Ammon's horn (tissue), 1 donor: ENCODE data around the gene PRR29.

ENCODE experiments used
- DNase-seq: peaks from one replicate; pipeline ENCODE4 v3.0.0-alpha.2; 2016; ENCODE audit warnings: low spot score

The PRR29 gene

DNA sequence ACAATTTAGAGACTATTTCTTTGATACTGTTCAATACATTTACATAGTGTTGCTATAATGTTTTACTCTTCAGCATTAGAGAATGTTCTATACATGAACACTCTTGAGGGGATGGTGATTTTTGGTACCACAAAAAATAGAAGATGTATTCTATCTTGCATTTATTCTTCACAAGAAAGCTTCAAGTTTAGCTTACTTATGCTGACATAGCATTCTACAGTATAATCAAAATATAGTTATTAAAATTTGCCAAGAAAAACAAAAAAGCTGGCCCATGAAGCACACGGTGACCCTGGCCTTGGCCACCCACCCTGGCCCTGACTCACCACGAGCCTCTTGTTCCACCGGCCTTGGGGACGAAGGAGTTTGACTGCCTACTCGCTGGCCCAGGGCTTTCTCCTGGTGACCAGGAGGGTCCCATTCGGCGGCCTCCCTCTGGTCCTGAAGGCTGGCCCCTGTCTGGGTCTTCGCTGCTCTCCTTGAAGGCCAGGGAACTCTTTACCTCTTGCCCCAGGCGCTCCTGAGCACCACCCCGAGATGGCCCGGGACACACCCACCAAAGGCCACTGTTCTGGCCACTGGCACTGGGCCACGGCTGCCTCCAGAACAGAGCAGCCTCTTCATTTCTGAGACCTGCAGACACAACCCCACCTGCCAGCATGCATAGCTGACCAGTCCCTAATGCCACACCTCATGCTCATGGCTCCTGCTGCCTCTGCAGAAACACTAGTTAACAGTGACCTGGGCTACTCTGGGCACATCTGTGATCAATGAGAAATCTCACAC lies 44.7 kb downstream of the PRR29 start:
- no peak for DNase-seq

DNA sequence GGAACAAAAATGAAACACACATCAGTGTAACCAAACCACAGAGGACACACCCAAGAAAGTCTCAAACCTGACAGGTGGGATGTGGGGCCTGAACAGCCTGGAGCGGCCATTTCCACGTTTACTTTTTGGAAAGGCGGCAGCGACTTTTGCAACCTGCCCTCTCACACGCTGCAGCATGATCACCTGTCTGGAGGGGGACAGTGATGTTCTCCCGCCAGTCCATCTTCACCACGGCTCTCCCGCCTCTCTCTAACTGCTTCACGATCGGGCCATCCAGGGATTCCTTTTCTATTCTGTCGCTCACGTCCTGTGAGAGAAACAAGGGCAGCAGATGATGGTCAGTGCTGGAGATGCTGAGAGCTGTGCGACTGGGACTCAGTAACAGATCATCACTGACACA lies 47.0 kb downstream of the PRR29 start:
- no peak for DNase-seq

DNA sequence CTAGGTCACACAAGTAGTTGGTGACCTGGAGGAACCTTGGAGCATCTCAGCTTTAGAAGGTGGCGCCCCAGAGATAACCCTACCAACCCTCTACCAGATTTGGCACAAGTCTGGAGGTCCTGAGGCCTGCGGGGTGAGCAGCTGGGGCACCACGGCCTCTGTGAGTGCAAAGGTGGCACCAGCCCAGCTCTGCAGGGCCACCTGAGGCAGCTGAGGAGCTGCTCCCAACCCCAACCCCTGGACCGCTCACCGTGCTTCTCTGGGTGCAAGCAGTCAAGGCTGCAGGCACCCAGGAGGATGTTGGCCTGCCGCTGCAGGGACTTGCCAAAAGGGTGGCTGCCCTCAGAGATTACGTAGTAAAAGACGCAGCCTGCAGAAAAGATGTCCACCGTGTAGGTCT lies 50.7 kb downstream of the PRR29 start:
- no peak for DNase-seq

DNA sequence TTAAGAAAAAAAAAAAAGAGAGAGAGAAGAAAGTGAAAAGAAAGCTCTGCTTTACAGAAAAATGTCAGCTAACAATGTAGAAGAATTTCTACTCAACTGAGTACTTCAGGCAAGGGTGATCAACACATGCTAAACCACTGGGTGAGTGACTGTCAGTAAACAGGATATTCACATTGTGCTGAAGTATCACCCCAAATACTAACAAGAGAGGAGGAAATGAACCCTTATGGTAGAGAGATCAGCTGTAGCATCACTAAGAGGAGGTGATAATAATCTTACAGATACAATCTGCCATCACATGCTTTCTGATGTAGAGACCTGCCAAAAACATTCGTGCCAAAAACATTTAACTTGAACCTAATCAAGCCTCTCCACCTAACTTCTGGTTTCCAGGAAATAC lies 53.0 kb downstream of the PRR29 start:
- no peak for DNase-seq

DNA sequence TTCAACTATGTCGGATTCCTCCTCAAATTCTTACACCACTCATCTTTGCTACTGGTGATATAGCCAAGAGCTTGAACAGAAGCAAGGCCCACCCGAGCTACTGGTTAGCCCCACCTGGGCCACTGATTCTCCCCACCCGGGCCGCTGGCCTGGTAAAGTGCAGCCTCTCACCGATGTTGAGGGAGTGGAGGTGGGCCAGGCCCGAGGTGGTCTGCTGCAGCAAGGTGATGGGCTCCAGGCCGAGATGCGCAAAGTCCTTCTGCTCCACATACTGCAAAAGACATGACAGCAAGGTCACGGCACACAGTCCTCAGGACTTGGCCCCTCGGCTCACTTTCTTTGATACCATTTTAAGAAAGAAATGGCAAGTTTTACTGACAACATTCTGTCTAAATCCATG lies 55.0 kb downstream of the PRR29 start:
- no peak for DNase-seq
